HEK293 (cell line): ENCODE results near the gene SPIN2A.
"Not testable (repeated sequence)": the region's sequence is repeated elsewhere in the genome, so short reads cannot be mapped to it uniquely, and the experiment has no call there.

Source experiments
- CTCF ChIP-seq: fragments of 450-650 bp; formaldehyde crosslinking; IDR thresholded peaks from 2 replicates; pipeline ENCODE4 v1.5.1; 2016; ENCODE audit warnings: missing biosample characterization, missing genetic modification characterization
- PATZ1 ChIP-seq: fragments of 450-650 bp; formaldehyde crosslinking; IDR thresholded peaks from 2 replicates; pipeline ENCODE4 v1.5.1; 2016; ENCODE audit warnings: missing biosample characterization, missing genetic modification characterization
- ZBTB11 ChIP-seq: fragments of 450-650 bp; formaldehyde crosslinking; conservative IDR thresholded peaks from 2 replicates; pipeline ENCODE4 v1.5.1; 2016; ENCODE audit warnings: low read depth, missing biosample characterization, missing genetic modification characterization
- ZIC2 ChIP-seq: fragments of 450-650 bp; formaldehyde crosslinking; IDR thresholded peaks from 2 replicates; pipeline ENCODE4 v1.5.1; 2016; ENCODE audit warnings: missing biosample characterization, missing genetic modification characterization
- ZNF114 ChIP-seq: fragments of 450-650 bp; formaldehyde crosslinking; IDR thresholded peaks from 2 replicates; pipeline ENCODE4 v1.5.0; 2017; ENCODE audit warnings: missing biosample characterization, missing genetic modification characterization
- ZNF138 ChIP-seq: fragments of 450-650 bp; formaldehyde crosslinking; IDR thresholded peaks from 2 replicates; pipeline ENCODE4 v1.5.1; 2016; ENCODE audit warnings: missing biosample characterization, missing genetic modification characterization, borderline replicate concordance
- ZNF274 ChIP-seq, 2 experiments: fragments of 200-500 bp in 1 of 2; fragments of 450-650 bp in 1 of 2; sonication (Bioruptor generic) in 1 of 2; formaldehyde crosslinking in 1 of 2; IDR thresholded peaks; 2 replicates each; pipeline versions ENCODE4 v1.5.1 to v1.6.1; 2014 to 2016; ENCODE audit warnings: borderline replicate concordance in 1 of 2, inconsistent platforms in 1 of 2, low read length in 1 of 2, missing biosample characterization in 1 of 2, missing genetic modification characterization in 1 of 2
- ZNF555 ChIP-seq: fragments of 450-650 bp; formaldehyde crosslinking; conservative IDR thresholded peaks from 2 replicates; pipeline ENCODE4 v1.5.1; 2017; ENCODE audit warnings: missing biosample characterization, mild to moderate bottlenecking, missing genetic modification characterization, inconsistent platforms
- TF ChIP-seq, protein P1 (sequence below): fragments of 450-650 bp; IDR thresholded peaks from 2 replicates; pipeline ENCODE4 v1.5.1; 2018; ENCODE audit warnings: missing biosample characterization, missing genetic modification characterization
- TF ChIP-seq, protein P2 (sequence below): fragments of 450-650 bp; formaldehyde crosslinking; IDR thresholded peaks from 2 replicates; pipeline ENCODE4 v1.5.1; 2016; ENCODE audit warnings: missing biosample characterization, missing genetic modification characterization

- not testable (repeated sequence) for TF ChIP-seq ZNF274 (IDR thresholded peaks at IDR 0.05; ENCODE audit: low read length); ZNF274 (tag by site-specific recombination; IDR thresholded peaks at IDR 0.05; ENCODE audit: borderline replicate concordance); ZNF555 (tag by site-specific recombination); ZNF114 (tag by site-specific recombination); ZBTB11 (tag by site-specific recombination); CTCF (tag by site-specific recombination); ZIC2 (tag by site-specific recombination); ZNF138 (tag by site-specific recombination); PATZ1 (tag by site-specific recombination)
- TF ChIP-seq, protein P1, sequence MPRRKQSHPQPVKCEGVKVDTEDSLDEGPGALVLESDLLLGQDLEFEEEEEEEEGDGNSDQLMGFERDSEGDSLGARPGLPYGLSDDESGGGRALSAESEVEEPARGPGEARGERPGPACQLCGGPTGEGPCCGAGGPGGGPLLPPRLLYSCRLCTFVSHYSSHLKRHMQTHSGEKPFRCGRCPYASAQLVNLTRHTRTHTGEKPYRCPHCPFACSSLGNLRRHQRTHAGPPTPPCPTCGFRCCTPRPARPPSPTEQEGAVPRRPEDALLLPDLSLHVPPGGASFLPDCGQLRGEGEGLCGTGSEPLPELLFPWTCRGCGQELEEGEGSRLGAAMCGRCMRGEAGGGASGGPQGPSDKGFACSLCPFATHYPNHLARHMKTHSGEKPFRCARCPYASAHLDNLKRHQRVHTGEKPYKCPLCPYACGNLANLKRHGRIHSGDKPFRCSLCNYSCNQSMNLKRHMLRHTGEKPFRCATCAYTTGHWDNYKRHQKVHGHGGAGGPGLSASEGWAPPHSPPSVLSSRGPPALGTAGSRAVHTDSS = not testable (repeated sequence)
- TF ChIP-seq, protein P2, sequence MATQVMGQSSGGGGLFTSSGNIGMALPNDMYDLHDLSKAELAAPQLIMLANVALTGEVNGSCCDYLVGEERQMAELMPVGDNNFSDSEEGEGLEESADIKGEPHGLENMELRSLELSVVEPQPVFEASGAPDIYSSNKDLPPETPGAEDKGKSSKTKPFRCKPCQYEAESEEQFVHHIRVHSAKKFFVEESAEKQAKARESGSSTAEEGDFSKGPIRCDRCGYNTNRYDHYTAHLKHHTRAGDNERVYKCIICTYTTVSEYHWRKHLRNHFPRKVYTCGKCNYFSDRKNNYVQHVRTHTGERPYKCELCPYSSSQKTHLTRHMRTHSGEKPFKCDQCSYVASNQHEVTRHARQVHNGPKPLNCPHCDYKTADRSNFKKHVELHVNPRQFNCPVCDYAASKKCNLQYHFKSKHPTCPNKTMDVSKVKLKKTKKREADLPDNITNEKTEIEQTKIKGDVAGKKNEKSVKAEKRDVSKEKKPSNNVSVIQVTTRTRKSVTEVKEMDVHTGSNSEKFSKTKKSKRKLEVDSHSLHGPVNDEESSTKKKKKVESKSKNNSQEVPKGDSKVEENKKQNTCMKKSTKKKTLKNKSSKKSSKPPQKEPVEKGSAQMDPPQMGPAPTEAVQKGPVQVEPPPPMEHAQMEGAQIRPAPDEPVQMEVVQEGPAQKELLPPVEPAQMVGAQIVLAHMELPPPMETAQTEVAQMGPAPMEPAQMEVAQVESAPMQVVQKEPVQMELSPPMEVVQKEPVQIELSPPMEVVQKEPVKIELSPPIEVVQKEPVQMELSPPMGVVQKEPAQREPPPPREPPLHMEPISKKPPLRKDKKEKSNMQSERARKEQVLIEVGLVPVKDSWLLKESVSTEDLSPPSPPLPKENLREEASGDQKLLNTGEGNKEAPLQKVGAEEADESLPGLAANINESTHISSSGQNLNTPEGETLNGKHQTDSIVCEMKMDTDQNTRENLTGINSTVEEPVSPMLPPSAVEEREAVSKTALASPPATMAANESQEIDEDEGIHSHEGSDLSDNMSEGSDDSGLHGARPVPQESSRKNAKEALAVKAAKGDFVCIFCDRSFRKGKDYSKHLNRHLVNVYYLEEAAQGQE = not testable (repeated sequence)
Observed at GRCh38 chrX:57120619-57121161, 16.5 kb downstream of the SPIN2A start.
